ENCODE data around the gene BANF2. TPM values are rescaled to one million over a fixed set of nuclear protein-coding genes. Genes with fewer than 3 reads are reported as not detected.

Gene BANF2
- total RNA-seq, 1 experiment from 2014 or later, result not detected

DNA sequence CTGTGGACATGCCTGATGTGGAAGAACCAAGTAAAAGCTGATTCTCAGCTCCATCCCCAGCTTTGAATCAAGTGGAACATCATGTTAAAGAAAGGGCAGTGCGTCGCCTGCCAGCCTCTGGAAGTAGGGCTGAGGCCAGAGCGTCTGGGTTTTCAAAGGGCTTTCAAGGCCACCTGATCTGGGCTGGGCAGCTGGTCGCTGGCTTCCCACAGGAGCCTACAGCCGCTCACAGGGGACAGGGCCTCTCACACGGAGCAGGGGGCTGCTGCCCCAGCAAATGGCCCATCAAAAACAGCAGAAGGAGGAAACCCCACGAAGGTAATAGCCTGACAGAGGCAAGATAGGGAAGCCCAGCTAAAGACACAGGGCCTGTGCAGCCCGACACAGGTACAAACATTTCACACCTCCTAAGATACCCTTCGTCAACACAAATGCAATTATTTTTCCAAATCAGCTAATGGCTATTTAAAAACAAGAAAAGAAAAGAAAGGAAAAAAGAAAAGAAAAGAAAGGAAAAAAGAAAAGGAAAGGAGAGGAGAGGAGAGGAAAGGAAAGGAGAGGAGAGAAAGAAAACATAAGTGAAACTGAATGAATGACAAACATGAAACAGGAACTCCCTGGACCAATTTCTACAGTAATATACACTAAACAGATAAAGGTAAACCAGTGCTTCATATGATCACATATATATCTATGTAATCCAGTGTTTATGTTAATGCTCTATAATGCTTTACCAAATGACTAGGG, 42.5 kb upstream of the BANF2 start:
- H3K27ac ChIP-seq (ENCODE audit: insufficient read length, low read depth, low read length), result no peak overlapping the region
- H3K23ac ChIP-seq (ENCODE audit: insufficient read length, low read depth, low read length), result no peak overlapping the region

More for the DNA sequence above, 42.5 kb upstream of the BANF2 start:
- H3K79me2 ChIP-seq (ENCODE audit: insufficient read depth, low read length), result peaks cover 24% of the 10 kb centered on the region; the same call in 1 of the 2 replicates
- peaks cover 11 to 22% of the 10 kb centered on the region in 2 experiments for H3K9me3 Mint-ChIP-seq
- H3K27me3 Mint-ChIP-seq (ENCODE audit: low read depth), result no peaks in the 10 kb centered on the region; the same call in 1 of the 2 replicates
- no peak overlapping the region for H3K4ac ChIP-seq (ENCODE audit: low read depth, low read length)
- H4K5ac ChIP-seq (ENCODE audit: insufficient read length, low read depth, low read length), result no peak overlapping the region
- TF ChIP-seq, protein P1, sequence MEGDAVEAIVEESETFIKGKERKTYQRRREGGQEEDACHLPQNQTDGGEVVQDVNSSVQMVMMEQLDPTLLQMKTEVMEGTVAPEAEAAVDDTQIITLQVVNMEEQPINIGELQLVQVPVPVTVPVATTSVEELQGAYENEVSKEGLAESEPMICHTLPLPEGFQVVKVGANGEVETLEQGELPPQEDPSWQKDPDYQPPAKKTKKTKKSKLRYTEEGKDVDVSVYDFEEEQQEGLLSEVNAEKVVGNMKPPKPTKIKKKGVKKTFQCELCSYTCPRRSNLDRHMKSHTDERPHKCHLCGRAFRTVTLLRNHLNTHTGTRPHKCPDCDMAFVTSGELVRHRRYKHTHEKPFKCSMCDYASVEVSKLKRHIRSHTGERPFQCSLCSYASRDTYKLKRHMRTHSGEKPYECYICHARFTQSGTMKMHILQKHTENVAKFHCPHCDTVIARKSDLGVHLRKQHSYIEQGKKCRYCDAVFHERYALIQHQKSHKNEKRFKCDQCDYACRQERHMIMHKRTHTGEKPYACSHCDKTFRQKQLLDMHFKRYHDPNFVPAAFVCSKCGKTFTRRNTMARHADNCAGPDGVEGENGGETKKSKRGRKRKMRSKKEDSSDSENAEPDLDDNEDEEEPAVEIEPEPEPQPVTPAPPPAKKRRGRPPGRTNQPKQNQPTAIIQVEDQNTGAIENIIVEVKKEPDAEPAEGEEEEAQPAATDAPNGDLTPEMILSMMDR (conservative IDR thresholded peaks at IDR 0.05), result no peak
- peaks cover 2% of the 10 kb centered on the region; the same call in 1 of the 2 replicates for H3K4me1 ChIP-seq (ENCODE audit: insufficient read depth, low read length)
- no peak overlapping the region for H2AK5ac ChIP-seq (ENCODE audit: insufficient read length, low read length)
- no peak overlapping the region; the same call in 1 of the 2 replicates for H3K14ac ChIP-seq (ENCODE audit: insufficient read depth, low read length)
- peaks cover 4% of the 10 kb centered on the region for H3K79me1 ChIP-seq (ENCODE audit: insufficient read depth, low read depth, low read length, poor library complexity, severe bottlenecking)
- no peak overlapping the region for H3T11ph ChIP-seq (ENCODE audit: low read length)
- H2BK5ac ChIP-seq (ENCODE audit: insufficient read length, low read length), result no peak overlapping the region
- WGBS (ENCODE audit: extremely low coverage, insufficient read length, low lambda C conversion rate), result no CpG with 5 or more reads among the region's 9 CpGs
- DNase-seq, result peak; percentile 47
- H2BK120ac ChIP-seq (ENCODE audit: low read depth, low read length, poor library complexity, severe bottlenecking), result no peak overlapping the region
- H3K56ac ChIP-seq (ENCODE audit: insufficient read length, low read depth, low read length), result no peak overlapping the region
- peak overlapping the region; percentile 66 to 79 (median 74); a peak in 4 of 7 replicates for H3K27ac Mint-ChIP-seq
- H4K20me1 ChIP-seq (ENCODE audit: control insufficient read depth, insufficient read depth, insufficient read length), result no peaks in the 10 kb centered on the region
- H3K36me3 Mint-ChIP-seq (ENCODE audit: insufficient read depth in 1 of 3, low read depth in 3 of 3), result peaks cover 47 to 53% (median 52%) of the 10 kb centered on the region in 3 experiments
- no peak overlapping the region for H3K4me3 Mint-ChIP-seq
- H4K8ac ChIP-seq (replicated peaks; ENCODE audit: insufficient read length, low read depth, low read length), result no peak overlapping the region
- H3K9me3 ChIP-seq (ENCODE audit: control insufficient read depth, low read depth, low read length), result no peaks in the 10 kb centered on the region
- no peak overlapping the region for H2BK15ac ChIP-seq (ENCODE audit: low read depth, low read length)
- no peak overlapping the region for H4K91ac ChIP-seq (ENCODE audit: insufficient read length, low read depth, low read length)
- H2BK12ac ChIP-seq (ENCODE audit: insufficient read length, low read depth, low read length), result no peak overlapping the region
- H3K23me2 ChIP-seq (ENCODE audit: insufficient read length, low read depth, low read length, poor library complexity, severe bottlenecking), result no peaks in the 10 kb centered on the region
- no peaks in the 10 kb centered on the region for H3K27me3 ChIP-seq (ENCODE audit: insufficient read depth, low read length)
- peaks cover 34 to 44% of the 10 kb centered on the region in 2 experiments for H3K4me1 Mint-ChIP-seq
- no peak overlapping the region for H2BK20ac ChIP-seq (ENCODE audit: low read depth, low read length, poor library complexity, severe bottlenecking)
- no peak overlapping the region for H3K4me2 ChIP-seq (ENCODE audit: insufficient read depth, insufficient read length, low read length)
- H3K9ac ChIP-seq (ENCODE audit: extremely low read depth, insufficient read length, low read length), result no peak overlapping the region
- no peak overlapping the region for H2AFZ ChIP-seq (ENCODE audit: low read length)
- no peak overlapping the region for H3K18ac ChIP-seq (ENCODE audit: insufficient read length, low read depth, low read length)
